GM19397 (cell line): ENCODE results near the gene PRCP.
"Not testable (repeated sequence)": the region's sequence is repeated elsewhere in the genome, so short reads cannot be mapped to it uniquely, and the experiment has no call there.

Source experiments
- ATAC-seq: cut with Tn5 transposase; IDR thresholded peaks from one replicate; pipeline ENCODE4 v1.9.1; 2021; ENCODE audit warnings: mild to moderate bottlenecking, moderate library complexity; ENCODE audit not compliant: unreplicated experiment

The PRCP gene

GRCh38 chr11:82873919-82874333 lies 26.3 kb downstream of the PRCP start:
- no peak for ATAC-seq

DNA sequence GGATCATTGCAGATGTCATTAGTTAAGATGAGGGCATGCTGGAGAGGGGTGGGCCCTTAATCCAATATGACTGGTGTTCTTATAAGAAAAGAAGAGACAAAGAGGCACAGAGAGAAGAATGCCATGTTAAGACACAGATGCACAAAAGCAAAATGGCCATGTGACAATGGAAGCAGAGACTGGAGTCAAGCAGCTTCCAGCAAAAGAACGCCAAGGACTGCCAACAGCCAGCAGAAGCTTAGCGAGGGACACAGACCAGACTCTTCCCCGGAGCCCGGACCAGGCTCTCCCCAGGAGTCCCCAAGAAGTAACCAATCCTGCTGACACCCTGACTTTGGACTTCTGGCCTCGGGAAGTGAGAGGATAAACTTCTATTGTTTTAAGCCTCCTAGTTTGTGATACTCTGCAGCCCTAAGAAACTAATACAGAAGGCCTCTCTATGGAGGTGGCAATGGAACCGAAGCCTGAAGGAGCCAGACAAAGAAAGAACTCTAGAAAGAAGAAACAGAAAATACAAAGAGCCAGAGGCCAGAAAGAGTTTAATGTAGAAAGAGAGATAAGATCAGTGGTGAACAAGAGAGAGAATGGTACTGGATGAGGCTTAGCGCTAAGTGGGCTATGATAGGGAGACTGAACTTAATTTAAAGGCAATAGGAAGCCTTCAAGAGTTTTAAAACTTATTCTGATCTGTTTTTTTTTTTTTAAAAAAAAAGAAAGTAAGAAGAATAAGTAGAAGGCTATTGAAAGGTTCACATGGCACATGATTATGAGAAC lies 27.7 kb downstream of the PRCP start:
- no peak for ATAC-seq

DNA sequence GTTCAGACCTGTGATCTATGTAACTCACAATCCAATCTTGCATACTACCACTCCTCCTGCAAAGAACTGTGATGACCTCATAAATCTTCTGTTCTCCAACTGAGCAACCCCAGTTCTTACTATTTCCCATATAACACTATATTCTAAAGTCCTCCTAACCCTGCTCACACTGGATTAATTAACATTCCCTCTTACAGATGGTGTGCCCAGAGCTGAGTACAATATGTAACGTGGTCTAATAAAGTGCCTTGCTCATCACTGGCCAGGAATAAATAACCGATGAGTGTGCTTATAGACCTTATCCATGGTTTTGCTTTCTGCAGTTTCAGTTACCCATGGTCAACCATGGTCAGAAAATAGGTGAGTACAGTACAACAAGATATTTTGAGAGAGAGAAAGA lies 28.6 kb downstream of the PRCP start:
- no peak for ATAC-seq

- ATAC-seq, result no peak
Observed at GRCh38 chr11:82869657-82870056, 30.6 kb downstream of the PRCP start.

GRCh38 chr11:82867495-82868082 lies 32.6 kb downstream of the PRCP start:
- ATAC-seq, result no peak

GRCh38 chr11:82865841-82866240 lies 34.4 kb downstream of the PRCP start:
- no peak for ATAC-seq

GRCh38 chr11:82864268-82864667 lies 36.0 kb downstream of the PRCP start:
- ATAC-seq, result no peak

DNA sequence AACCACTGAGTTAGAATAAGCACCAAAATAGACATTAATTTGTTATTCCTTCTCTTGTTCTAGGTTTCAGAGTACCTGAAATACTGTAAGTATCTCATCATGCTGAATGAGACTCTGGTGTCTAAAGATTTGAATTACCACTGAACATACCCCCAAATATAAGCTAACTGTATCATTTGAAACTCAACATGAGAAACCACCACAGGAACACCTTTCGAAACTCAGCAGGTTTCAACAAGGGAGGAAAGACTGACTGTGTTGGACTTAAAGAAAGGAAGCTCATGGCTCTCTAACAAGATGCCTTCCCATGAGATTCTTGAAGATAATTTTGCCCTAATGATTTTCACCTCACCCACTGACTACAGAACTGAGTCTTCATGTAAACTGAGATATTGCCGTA lies 37.0 kb downstream of the PRCP start:
- no peak for ATAC-seq

DNA sequence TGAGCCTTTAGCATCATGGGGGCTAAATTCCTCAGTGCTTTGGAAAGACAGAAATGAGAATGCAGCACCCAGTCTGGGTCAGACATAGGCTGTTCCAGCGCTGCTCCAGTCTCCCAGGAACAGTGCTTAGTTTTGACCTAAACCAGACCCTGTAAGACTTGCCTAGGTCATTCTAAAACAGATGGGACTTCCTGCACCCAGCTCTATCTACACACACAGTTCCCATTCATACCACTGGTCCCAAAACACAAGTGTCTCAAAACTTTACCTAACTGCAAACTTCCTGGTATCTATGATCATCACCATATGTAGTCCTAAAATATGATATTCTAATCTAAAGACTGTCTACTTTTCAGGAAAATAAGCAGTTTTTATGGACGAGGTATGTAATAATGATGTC lies 37.9 kb downstream of the PRCP start:
- no peak for ATAC-seq

- ATAC-seq, result no peak
Observed at GRCh38 chr11:82859750-82860149, 40.5 kb downstream of the PRCP start.

DNA sequence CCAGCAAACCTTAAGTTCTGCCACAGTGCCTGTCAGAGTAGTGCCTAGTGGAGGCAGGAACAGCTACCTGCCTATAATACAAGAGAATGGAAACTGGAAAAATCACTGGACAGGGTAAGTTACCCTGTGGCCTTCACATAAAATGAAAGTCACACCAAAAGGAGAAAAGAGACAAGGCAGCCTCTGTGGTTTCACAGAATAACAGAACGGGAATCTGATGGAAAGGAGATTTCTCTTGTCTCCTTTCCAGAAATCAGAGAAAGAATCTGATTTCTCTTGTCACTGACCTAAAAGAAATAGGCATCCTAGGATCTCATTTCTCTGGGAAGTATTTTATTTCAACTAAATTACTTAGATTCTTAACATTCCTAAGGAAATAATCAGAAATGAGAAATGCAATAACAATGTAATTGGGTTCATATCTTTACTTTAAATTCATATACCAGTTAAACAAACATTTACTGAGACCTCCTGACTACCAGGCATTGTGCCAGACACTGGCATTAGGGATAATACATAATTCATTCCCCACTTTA lies 41.6 kb downstream of the PRCP start:
- no peak for ATAC-seq

DNA sequence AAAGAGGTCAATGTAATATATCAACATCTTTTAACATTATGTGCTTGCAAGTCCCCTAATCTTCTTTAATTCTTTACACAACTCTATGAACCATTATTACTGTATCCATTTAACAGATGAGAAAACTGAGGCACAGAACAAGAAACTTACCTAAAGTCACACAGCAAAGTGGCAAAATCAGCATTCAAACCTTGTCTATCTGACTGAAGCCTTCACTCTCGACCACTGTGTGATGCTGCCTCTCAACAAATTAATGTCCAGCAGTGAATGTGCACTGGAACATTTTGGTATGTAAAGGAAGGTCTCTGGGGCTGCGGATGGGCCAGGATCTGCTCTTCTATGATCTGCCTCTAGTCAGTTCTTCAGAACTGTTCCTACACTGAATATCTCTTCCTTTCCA lies 42.1 kb downstream of the PRCP start:
- ATAC-seq, result no peak

DNA sequence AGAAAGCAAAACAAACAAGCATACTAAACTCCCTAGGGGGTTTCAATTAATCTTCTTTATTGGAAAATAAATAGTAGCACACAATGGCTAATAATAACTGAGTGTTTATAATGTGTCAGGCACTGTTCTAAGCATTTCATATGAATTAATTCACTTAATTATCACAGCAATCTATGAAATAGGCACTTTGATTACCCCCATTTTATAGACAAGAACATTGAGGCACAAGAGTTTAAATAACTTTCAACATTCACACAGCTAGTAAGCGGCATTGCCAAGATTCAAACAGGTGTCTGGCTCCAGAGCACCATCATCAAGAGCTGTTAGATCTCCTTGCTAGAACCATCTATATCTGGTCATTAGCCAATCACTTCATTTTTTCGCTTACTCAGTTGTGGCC lies 43.1 kb downstream of the PRCP start:
- ATAC-seq, result no peak

DNA sequence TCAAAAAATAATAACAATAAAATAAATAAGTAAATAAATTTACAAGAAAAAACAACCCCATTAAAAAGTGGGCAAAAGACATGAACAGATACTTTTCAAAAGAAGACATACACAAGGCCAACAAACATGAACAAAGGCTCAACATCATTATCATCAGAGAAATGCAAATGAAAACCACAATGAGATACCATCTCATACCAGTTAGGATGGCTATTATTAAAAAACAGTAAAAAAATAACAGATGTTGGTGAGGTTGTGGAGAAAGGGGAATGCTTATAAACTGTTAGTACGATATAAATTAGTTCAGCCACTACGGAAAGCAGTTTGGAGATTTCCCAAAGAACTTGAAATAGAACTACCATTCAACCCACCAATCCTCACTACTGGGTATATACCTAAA lies 44.6 kb downstream of the PRCP start:
- no peak for ATAC-seq

GRCh38 chr11:82854916-82855315 lies 45.3 kb downstream of the PRCP start:
- not testable (repeated sequence) for ATAC-seq

DNA sequence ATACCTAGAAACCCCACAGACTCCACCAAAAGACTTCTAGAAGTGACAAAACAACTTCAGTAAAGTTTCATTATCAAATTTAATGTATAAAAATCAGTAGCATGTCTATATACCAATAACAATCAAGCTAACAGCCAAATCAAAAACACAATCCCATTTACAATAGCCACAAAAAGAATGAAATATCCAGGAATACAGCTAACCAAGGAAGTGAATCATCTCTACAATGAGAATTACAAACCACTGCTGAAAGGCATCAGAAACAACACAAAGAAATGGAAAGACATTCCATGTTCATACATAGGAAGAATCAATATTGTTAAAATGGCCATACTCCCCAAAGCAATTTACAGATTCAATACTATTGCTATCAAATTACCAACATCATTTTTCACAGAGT lies 46.0 kb downstream of the PRCP start:
- no peak for ATAC-seq

- ATAC-seq, result no peak
Observed at GRCh38 chr11:82848829-82849228, 51.4 kb downstream of the PRCP start.

- ATAC-seq, result no peak
Observed at GRCh38 chr11:82845356-82846353, 54.6 kb downstream of the PRCP start.

GRCh38 chr11:82843057-82843795 lies 57.0 kb downstream of the PRCP start:
- ATAC-seq, result no peak

GRCh38 chr11:82842019-82842418 lies 58.2 kb downstream of the PRCP start:
- ATAC-seq, result no peak

DNA sequence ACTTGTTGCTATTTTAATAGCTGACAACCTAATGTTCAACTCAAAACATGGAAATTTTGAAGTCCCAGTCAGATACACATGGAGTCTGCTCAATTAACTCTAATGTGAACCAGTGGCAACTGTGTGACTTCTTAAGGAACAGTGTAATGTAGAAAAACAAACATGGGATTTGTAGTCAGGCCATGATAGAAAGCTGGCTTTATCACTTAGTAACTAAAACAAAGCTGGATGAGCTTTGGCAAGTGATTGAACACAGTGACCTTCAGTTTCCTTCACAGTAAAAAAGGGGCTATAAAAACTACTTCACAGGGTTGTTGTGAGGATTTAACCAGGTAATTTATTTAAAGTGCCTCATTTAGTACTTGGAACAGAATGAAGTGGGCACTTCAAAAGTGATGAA lies 62.6 kb downstream of the PRCP start:
- ATAC-seq, result no peak
